GM21423 (cell line): Measurements from ENCODE around the gene PRKCD.
"Not testable (repeated sequence)": the region's sequence is repeated elsewhere in the genome, so short reads cannot be mapped to it uniquely, and the experiment has no call there.

ENCODE experiments used
- ATAC-seq: cut with Tn5 transposase; IDR thresholded peaks from one replicate; pipeline ENCODE4 v1.9.1; 2021; ENCODE audit warnings: mild to moderate bottlenecking, moderate library complexity; ENCODE audit not compliant: unreplicated experiment

PRKCD gene

GRCh38 chr3:53139906-53140846 lies 20.8 kb upstream of the PRKCD start:
- no peak for ATAC-seq

- ATAC-seq: no peak
These were observed 19.9 kb upstream of the PRKCD start for GRCh38 chr3:53140847-53141845.

DNA sequence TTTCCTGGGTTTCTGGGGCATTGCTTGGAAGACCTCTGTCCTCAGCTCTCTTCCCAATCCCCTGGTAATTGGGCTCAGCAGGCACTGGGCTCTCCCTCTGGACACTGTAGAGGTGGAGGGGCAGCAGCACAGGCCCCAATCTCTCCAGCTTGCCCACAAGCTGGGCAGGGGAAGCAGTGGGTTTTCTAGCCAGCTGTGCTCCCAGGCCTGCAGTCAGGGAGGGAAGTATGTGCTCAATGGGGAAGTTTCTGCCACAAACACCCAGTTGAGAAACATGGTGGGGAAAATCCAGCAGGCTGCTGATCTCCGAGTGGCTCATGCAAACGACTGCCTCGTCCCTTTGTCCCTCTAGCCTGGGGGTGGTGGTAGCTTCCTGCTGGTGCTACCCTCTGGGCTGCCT lies 18.0 kb upstream of the PRKCD start:
- ATAC-seq: no peak

DNA sequence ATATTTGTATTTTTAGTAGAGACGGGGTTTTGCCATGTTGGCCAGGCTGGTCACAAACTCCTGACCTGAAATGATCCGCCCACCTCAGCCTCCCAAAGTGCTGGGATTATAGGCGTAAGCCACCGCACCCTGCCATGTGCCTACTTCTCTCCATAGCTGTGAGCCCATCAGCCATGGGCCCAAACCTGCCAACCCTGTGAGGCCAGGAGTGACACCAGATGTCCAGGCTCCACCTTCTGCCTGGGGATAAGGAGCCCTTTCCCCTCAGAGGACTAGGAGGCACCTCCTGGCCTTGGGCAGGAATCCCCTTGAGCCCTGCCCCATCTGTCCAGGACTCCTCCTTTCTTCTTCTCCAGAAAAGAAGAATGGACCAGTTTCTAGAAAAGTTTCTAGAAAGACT lies 16.6 kb upstream of the PRKCD start:
- ATAC-seq: no peak

- ATAC-seq: no peak
These were observed 15.9 kb upstream of the PRKCD start for GRCh38 chr3:53144862-53145712.

GRCh38 chr3:53145713-53146080 lies 15.3 kb upstream of the PRKCD start:
- ATAC-seq: no peak

- ATAC-seq: no peak
These were observed 14.6 kb upstream of the PRKCD start for GRCh38 chr3:53146319-53146891.

DNA sequence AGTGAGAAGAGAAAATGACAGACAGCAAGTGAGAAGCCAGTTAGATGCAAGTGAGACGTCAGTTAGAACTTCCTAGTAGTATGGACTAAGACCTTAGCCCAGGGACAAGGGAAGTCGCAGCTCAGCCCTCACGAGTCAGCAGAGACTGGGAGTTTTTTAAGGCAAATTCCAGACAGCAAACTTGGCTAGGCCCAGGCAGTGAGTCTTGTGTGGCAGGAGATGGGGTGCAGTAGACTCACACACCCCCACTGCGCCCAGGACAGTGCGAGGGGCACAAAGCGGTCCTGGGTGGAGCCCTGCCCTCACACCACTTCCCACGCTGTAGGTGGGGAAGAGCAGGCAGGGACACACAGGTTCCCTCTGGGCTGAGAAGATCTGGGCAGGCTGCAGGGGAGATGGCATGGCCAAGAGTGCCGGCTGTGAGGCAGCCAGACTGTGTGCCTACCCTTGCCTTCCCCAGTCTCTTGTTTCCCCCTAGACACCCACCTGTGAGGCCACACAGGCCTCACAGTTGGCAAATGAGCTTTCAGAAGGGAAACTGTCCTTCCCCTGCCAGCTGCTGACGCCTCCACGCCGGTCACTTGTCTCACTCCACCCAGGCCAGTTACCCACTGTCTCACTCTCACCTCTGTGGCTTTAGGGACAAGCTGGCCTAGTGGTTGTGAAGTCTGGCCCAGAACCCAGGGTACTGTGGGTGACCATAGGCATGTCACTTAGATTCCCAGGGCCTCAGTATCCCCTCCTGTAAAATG lies 13.7 kb upstream of the PRKCD start:
- no peak for ATAC-seq

GRCh38 chr3:53147903-53148400 lies 13.1 kb upstream of the PRKCD start:
- ATAC-seq: no peak

DNA sequence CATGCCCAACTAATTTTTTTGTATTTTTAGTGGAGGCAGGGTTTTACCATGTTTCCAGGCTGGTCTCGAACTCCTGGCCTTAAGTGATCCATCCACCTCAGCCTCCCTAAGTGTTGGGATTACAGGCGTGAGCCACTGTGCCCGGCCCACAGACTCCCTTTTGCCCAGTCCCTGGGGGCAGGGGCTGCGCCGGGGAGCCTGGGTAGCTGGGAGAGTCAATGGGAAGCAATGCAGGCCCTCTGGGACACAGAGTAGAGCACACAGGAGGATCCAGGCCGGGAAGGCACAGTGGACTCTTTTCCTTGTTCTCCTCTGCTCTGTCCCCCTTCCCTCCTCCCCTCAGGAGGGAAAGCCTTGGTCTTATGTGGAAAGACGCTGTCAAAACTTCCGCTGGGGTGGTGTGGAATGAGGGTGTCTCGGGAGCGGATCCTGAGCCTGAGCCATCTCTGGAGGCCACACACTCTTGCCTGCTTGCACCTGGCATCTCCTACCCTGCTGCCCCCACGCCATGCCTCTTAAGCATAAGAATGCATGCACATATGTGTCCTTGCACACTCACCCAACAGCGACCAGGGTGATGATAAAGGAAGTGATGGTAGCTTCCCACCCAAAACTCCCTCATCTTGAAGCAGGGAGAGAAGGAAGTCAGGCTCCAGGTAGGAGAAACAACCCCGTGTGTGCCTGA lies 11.9 kb upstream of the PRKCD start:
- no peak for ATAC-seq

DNA sequence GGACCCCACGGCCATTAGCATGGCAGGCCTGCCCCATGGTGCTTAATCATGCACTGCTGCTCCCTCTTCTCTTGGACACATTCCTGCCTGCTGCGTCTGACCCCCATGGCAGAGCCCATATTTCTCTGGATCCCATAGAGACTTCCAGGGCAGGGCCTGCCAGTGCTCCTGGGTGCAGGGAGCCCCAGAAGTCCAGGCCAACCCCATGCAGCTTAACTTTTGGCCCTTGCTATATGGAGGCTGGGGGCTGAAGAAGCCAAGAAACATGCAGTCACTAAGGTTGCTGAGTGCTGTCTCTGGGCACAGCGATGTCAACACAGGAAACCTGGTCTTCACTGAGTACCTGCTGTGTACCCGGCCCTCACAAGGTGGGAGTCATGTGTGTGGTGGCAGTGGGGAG lies 11.3 kb upstream of the PRKCD start:
- no peak for ATAC-seq

DNA sequence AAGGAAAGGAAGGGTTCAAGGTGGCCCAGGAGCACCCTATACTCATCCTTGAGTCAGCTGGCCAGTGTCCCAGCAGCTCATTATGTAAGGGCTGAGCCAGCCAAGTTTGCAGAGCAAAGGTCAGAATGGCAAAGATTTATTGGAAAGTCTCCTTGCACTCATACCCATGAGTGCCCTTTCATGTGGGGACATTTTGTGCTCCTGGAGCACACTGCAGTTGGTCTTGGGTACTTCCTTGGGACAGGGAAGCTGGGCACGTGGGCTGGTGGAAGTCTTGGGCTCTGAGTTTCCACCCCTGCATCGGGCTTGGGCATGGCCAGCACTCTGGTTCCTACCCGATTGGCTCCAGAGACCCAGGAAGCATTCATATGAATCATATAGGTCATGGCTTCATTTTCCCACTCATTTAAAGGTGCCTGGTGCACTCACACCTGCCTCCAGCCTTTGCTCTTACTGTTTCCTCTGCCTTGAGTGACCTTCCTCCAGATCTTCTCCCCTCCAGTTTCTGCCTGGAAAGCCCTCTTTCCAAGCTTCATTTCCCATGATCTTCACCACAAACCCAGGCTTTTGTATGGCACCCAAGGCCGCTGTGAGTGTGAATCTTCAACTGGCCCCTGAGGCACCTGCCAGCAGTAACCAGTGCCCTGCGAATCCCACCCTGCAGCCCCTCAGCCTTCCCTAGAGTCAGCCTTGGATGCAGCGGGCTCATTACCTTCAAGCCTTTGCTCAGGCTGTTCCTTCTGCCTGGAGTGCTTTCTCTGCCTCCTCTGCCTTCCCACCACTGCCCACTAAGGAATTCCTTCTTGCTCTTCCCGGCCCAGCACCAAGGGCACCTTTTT lies 10.5 kb upstream of the PRKCD start:
- no peak for ATAC-seq

DNA sequence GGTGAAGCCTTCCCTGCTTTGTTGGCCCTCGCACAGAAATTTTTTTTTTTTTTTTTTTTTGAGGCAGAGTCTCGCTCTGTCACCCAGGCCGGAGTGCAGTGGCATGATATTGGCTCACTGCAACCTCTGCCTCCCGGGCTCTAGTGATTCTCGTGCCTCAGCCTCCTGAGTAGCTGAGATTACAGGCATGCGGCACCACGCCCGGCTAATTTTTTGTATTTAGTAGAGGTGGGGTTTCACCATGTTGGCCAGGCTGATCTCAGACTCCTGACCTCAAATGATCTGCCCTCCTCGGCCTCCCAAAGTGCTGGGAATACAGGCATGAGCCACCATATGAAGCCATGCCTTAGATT lies 9.9 kb upstream of the PRKCD start:
- ATAC-seq: not testable (repeated sequence)

DNA sequence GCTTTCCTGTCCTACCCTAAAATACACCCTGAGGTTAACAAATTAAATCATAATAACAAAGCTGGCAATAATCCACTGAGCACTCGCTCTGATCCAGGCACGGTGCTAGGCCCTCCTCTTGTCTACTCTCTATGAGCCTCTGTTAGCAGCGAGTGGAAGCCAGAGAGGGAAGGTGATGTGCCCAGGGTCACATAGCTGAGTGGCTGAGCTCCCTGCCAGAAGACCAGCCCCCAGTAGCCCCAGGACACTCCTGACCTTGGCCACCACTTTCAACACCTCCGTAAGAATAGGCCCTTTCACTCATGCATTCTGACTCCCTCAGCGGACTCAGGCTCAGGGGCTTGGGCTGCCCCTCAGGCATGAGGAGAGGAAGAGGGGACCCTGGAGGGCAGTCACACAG lies 9.5 kb upstream of the PRKCD start:
- ATAC-seq: no peak

- ATAC-seq: no peak
These were observed 8.9 kb upstream of the PRKCD start for GRCh38 chr3:53151870-53152660.

GRCh38 chr3:53153264-53153823 lies 7.7 kb upstream of the PRKCD start:
- ATAC-seq: no peak

DNA sequence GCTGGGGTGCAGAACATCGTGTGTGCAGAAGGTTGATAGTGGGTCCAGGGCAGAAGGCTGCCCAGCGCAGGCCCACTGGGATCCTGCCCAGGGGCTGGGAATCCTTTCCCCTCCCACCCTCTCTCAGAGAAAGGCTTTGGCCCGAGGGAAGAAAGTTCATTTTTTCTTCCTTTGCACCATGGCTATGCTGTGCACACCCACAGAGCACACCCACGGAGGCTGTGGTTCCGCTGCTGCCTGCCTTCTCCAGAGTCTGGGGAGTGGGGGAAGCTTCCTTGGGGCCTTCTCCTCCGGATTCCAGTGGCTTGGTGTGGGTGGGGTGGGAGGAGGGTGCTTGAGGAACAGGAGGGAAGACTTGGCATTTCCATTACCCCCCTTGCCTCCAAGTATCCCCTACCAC lies 7.0 kb upstream of the PRKCD start:
- ATAC-seq: no peak
